Measurements from ENCODE around the gene RAE1. TPM values are rescaled to one million over a fixed set of nuclear protein-coding genes. Genes with fewer than 3 reads are reported as not detected.
"Not testable (repeated sequence)": the region's sequence is repeated elsewhere in the genome, so short reads cannot be mapped to it uniquely, and the experiment has no call there.

Gene RAE1
- polyA plus RNA-seq, 3 donors: 9.2 to 17.5 (median 12.3) TPM

GRCh38 chr20:57417051-57417689, 66.1 kb downstream of the RAE1 start:
- WGBS, 3 donors: 36 to 42% (median 39%) methylated on average over 6 of the region's 6 CpGs
- H3K27ac ChIP-seq (ENCODE audit: low read depth, low read length): no peak overlapping the region

- no peak overlapping the region for H3K27ac ChIP-seq (ENCODE audit: low read depth, low read length)
- 44 to 64% (median 62%) methylated on average over 17 of the region's 17 CpGs for WGBS, 3 donors
Measured at GRCh38 chr20:57417830-57418780, 67.0 kb downstream of the RAE1 start.

- not testable (repeated sequence) for H3K27ac ChIP-seq (ENCODE audit: low read depth, low read length)
- 93 to 97% (median 94%) methylated on average over 3 to 4 of the region's 4 CpGs for WGBS, 3 donors
Measured at GRCh38 chr20:57419479-57419878, 68.4 kb downstream of the RAE1 start.

GRCh38 chr20:57420571-57421252, 69.7 kb downstream of the RAE1 start:
- 72 to 80% (median 75%) methylated on average over 20 of the region's 20 CpGs for WGBS, 3 donors
- no peak overlapping the region for H3K27ac ChIP-seq (ENCODE audit: low read depth, low read length)

- no peak overlapping the region for H3K27ac ChIP-seq (ENCODE audit: low read depth, low read length)
- WGBS, 3 donors: 77 to 85% (median 83%) methylated on average over 26 of the region's 26 CpGs
Measured at GRCh38 chr20:57421253-57422220, 70.5 kb downstream of the RAE1 start.

GRCh38 chr20:57422254-57422653, 71.2 kb downstream of the RAE1 start:
- H3K27ac ChIP-seq (ENCODE audit: low read depth, low read length): no peak overlapping the region
- 66 to 79% (median 76%) methylated on average over 7 of the region's 7 CpGs for WGBS, 3 donors

- WGBS, 3 donors: 29 to 63% (median 31%) methylated on average over 16 to 17 of the region's 17 CpGs
- no peak overlapping the region for H3K27ac ChIP-seq (ENCODE audit: low read depth, low read length)
Measured at GRCh38 chr20:57425150-57426013, 74.3 kb downstream of the RAE1 start.

GRCh38 chr20:57426271-57426689, 75.2 kb downstream of the RAE1 start:
- 36 to 88% (median 82%) methylated on average over 13 of the region's 13 CpGs for WGBS, 3 donors
- no peak overlapping the region for H3K27ac ChIP-seq (ENCODE audit: low read depth, low read length)

GRCh38 chr20:57426831-57427230, 75.8 kb downstream of the RAE1 start:
- WGBS, 3 donors: 81 to 84% (median 82%) methylated on average over 7 of the region's 7 CpGs
- H3K27ac ChIP-seq (ENCODE audit: low read depth, low read length): no peak overlapping the region

GRCh38 chr20:57428324-57429158, 77.5 kb downstream of the RAE1 start:
- no peak overlapping the region for H3K27ac ChIP-seq (ENCODE audit: low read depth, low read length)
- 55 to 67% (median 59%) methylated on average over 21 of the region's 21 CpGs for WGBS, 3 donors

Other genes starting within 250 kb of the RAE1 start
- 1 to 10 TPM in 1 of 3 donors, under 1 TPM in 2; 0.41 to 1.1 (median 0.43) TPM for gene BMP7, start 84.6 kb upstream of the RAE1 start, polyA plus RNA-seq
- gene SPO11, start 21.5 kb upstream of the RAE1 start, polyA plus RNA-seq: not detected
- gene RBM38, start 40.1 kb downstream of the RAE1 start, polyA plus RNA-seq: 10 to 100 TPM in 2 of 3 donors, 1 to 10 TPM in 1; 9.9 to 17.3 (median 10.1) TPM
- gene CTCFL, start 173.9 kb downstream of the RAE1 start, polyA plus RNA-seq: under 1 TPM in 2 of 3 donors, not detected in 1; 0.04 to 0.11 TPM
- gene PCK1, start 209.9 kb downstream of the RAE1 start, polyA plus RNA-seq: 100 to 1,000 TPM in 1 of 3 donors, 10 to 100 TPM in 2; 20.8 to 161 (median 49.9) TPM